ENCODE data around the gene BORCS8. TPM values are rescaled to one million over a fixed set of nuclear protein-coding genes. Genes with fewer than 3 reads are reported as not detected.

The BORCS8 gene
- total and polyA plus RNA-seq, 2 of the 13 experiments (the other 11 are each of a cell fraction or from before 2014, with no cell fraction given), result 9.6 to 13.3 TPM

GRCh38 chr19:19214892-19215291, 22.9 kb upstream of the BORCS8 start:
- H3K9ac ChIP-seq (ENCODE audit: insufficient read depth, low read depth, low read length), result no peak overlapping the region
- H3K79me2 ChIP-seq (ENCODE audit: insufficient read depth, low read length), result no peaks in the 10 kb centered on the region
- no peaks in the 10 kb centered on the region for H3K9me3 ChIP-seq (ENCODE audit: low read length)
- peaks cover 2 to 21% of the 10 kb centered on the region in 2 experiments; a peak in 3 of 5 replicates for H3K27me3 ChIP-seq (ENCODE audit: control insufficient read depth in 1 of 2, insufficient read depth in 2 of 2, low read length in 2 of 2)
- no peak overlapping the region for H3K4me2 ChIP-seq (ENCODE audit: low read depth, low read length)
- no peaks in the 10 kb centered on the region for H3K4me1 ChIP-seq (ENCODE audit: insufficient read depth, low read length)
- ChIA-PET POLR2A (interaction anchor here (0.8 to 1.6 kb wide), 2 partner anchors 10 to 12 kb away, joined by 3 to 8 read pairs; partner anchors contain the start of gene NR2C2AP), CTCF (ENCODE audit: low intra/inter-chr PET ratio, low total read pairs) (no interaction called here)
- in situ Hi-C loops (cut with HindIII; ENCODE audit: extremely low pct_ligation_motif_present, low pct_unique_long_range_greater_than_20kb), result no loop called here
- ATAC-seq (peak; percentile 85), DNase-seq (ENCODE audit: low spot score) (peak; percentile 30), FAIRE-seq (no peak)
- intact Hi-C loops (cut with micrococcal nuclease; ENCODE audit: unreplicated experiment), result no loop called here
- H4K20me1 ChIP-seq (ENCODE audit: insufficient read depth, low read length), result no peaks in the 10 kb centered on the region; the same call in 1 of the 2 replicates
- BruUV-seq (replicated peaks), result no TSS peak
- WGBS (ENCODE audit: low lambda C conversion rate), result 7% methylated on average over 6 of the region's 8 CpGs
- no peak overlapping the region for H2AFZ ChIP-seq (ENCODE audit: low read length)
- no peak overlapping the region for H3K27ac ChIP-seq (ENCODE audit: extremely low read length, insufficient read depth, low read length)
- no peaks in the 10 kb centered on the region for H3K36me3 ChIP-seq (replicated peaks in 1 of 2; ENCODE audit: control insufficient read depth in 1 of 2, insufficient read depth in 2 of 2, low read length in 2 of 2)
- H3K4me3 ChIP-seq (replicated peaks in 1 of 3; ENCODE audit: insufficient read depth in 1 of 3, low read depth in 2 of 3, low read length in 3 of 3), result no peak overlapping the region
- TF ChIP-seq ZNF547 (CRISPR knock-in tag; IDR thresholded peaks at IDR 0.05), result no peak
- TF ChIP-seq ATF7 (IDR thresholded peaks at IDR 0.05), result no peak
- no peak for TF ChIP-seq ATF7 (CRISPR knock-in tag; IDR thresholded peaks at IDR 0.05)
- peak; percentile 64; the same call in 1 of the 2 replicates for TF ChIP-seq ZNF142 (CRISPR knock-in tag; IDR thresholded peaks at IDR 0.05)
- no peak for TF ChIP-seq ZNF501 (CRISPR knock-in tag; IDR thresholded peaks at IDR 0.05)
- no peak for TF ChIP-seq FLYWCH1 (CRISPR knock-in tag; IDR thresholded peaks at IDR 0.05)
- TF ChIP-seq RCOR2 (CRISPR knock-in tag; IDR thresholded peaks at IDR 0.05), result no peak
- TF ChIP-seq ZSCAN22 (CRISPR knock-in tag; IDR thresholded peaks at IDR 0.05), result no peak
- TF ChIP-seq GFI1 (CRISPR knock-in tag; IDR thresholded peaks at IDR 0.05; ENCODE audit: borderline replicate concordance), result no peak
- TF ChIP-seq RARG (CRISPR knock-in tag; IDR thresholded peaks at IDR 0.05; ENCODE audit: low read depth), result no peak
- no peak for TF ChIP-seq ZNF253 (CRISPR knock-in tag; IDR thresholded peaks at IDR 0.05; ENCODE audit: borderline replicate concordance)
- peak; percentile 98 for TF ChIP-seq MIER2 (CRISPR knock-in tag; IDR thresholded peaks at IDR 0.05)
- no peak for TF ChIP-seq ZBTB1 (CRISPR knock-in tag; IDR thresholded peaks at IDR 0.05; ENCODE audit: borderline replicate concordance)
- TF ChIP-seq NFYC (CRISPR knock-in tag; IDR thresholded peaks at IDR 0.05), result no peak
- TF ChIP-seq KLF15 (CRISPR knock-in tag; IDR thresholded peaks at IDR 0.05; ENCODE audit: borderline replicate concordance), result no peak
- TF ChIP-seq ZBTB49 (CRISPR knock-in tag; IDR thresholded peaks at IDR 0.05; ENCODE audit: borderline replicate concordance), result peak; percentile 81; the same call in 1 of the 2 replicates
- no peak for TF ChIP-seq ZNF282 (IDR thresholded peaks at IDR 0.05; ENCODE audit: partially characterized antibody)
- no peak for TF ChIP-seq DMAP1 (CRISPR knock-in tag; IDR thresholded peaks at IDR 0.05)
- TF ChIP-seq SNAI1 (CRISPR knock-in tag; IDR thresholded peaks at IDR 0.05; ENCODE audit: borderline replicate concordance), result no peak
- no peak for TF ChIP-seq POLR2A (IDR thresholded peaks at IDR 0.05; ENCODE audit: insufficient read depth in 1 of 2, low read depth in 2 of 2, low read length in 2 of 2)
